ENCODE results near the gene GPBP1. TPM values are rescaled to one million over a fixed set of nuclear protein-coding genes. Genes with fewer than 3 reads are reported as not detected.

GPBP1 gene
- total and polyA plus RNA-seq, 9 of the 15 experiments (the other 6 are each of a cell fraction or from before 2014, with no cell fraction given) = 31.0 to 109 (median 68.4) TPM

- DNase-seq (ENCODE audit: extremely low read depth in 1 of 4, low spot score in 3 of 4) (no peak), FAIRE-seq (no peak), ATAC-seq (peak; percentile 31)
- POLR2A ChIA-PET = interaction anchor here (1.0 to 1.2 kb wide), 2 partner anchors 10 to 36 kb away, joined by 3 read pairs; no protein-coding TSS in a partner anchor
- H4K20me1 ChIP-seq (replicated peaks; ENCODE audit: control insufficient read depth, insufficient read depth, low read length) = peaks cover 32% of the 10 kb centered on the region
- H3K9me1 ChIP-seq (ENCODE audit: control insufficient read depth, insufficient read depth, low read length) = no peaks in the 10 kb centered on the region
- H3K36me3 ChIP-seq (ENCODE audit: control insufficient read depth, insufficient read depth, low read length) = peaks cover 17% of the 10 kb centered on the region
- H3K27ac ChIP-seq (ENCODE audit: extremely low read depth, low read depth, low read length) = no peak overlapping the region
- no peak overlapping the region for H3K4me3 ChIP-seq
- no peak overlapping the region for H3K9ac ChIP-seq (ENCODE audit: insufficient read depth in 1 of 2, low read depth in 2 of 2, low read length in 2 of 2)
- CTCF ChIA-PET (ENCODE audit: low intra/inter-chr PET ratio) = no interaction called here
- H3K27me3 ChIP-seq (ENCODE audit: control insufficient read depth in 2 of 2, insufficient read depth in 2 of 2, low read length in 2 of 2) = no peaks in the 10 kb centered on the region
- no peaks in the 10 kb centered on the region for H3K9me3 ChIP-seq (replicated peaks; ENCODE audit: control insufficient read depth, insufficient read depth, low read depth, low read length)
- no peaks in the 10 kb centered on the region for H3K4me1 ChIP-seq (replicated peaks in 1 of 2; ENCODE audit: control insufficient read depth in 2 of 2, insufficient read depth in 2 of 2, low read length in 2 of 2)
- peaks cover 100% of the 10 kb centered on the region for H3K79me2 ChIP-seq (ENCODE audit: control insufficient read depth, insufficient read depth, low read length)
- BruUV-seq (replicated peaks) = no TSS peak
- TF ChIP-seq ZNF76 (CRISPR knock-in tag; IDR thresholded peaks at IDR 0.05; ENCODE audit: borderline replicate concordance) (no peak), CHD7 (IDR thresholded peaks at IDR 0.05; ENCODE audit: low read depth, low read length) (no peak), RBM14 (IDR thresholded peaks at IDR 0.05; ENCODE audit: borderline replicate concordance, insufficient read depth, low read depth, low read length) (no peak), YBX1 (IDR thresholded peaks at IDR 0.05) (no peak), GATAD2B (IDR thresholded peaks at IDR 0.05; ENCODE audit: borderline replicate concordance) (no peak), UBTF (IDR thresholded peaks at IDR 0.05; ENCODE audit: borderline replicate concordance in 1 of 2, low read depth in 2 of 2, low read length in 2 of 2) (no peak), HNRNPL (IDR thresholded peaks at IDR 0.05; ENCODE audit: low read depth, low read length) (no peak)
- in situ Hi-C loops (cut with MboI) (no loop called here), intact Hi-C loops (cut with micrococcal nuclease) (no loop called here)
- 25% methylated on average over 2 of the region's 2 CpGs for WGBS (ENCODE audit: insufficient coverage, low coverage, missing lambda C conversion rate)
- no peak overlapping the region for H2AFZ ChIP-seq (ENCODE audit: low read depth, low read length)
- no peak overlapping the region for H3K4me2 ChIP-seq (ENCODE audit: insufficient read depth, low read length)
Measured at GRCh38 chr5:57209316-57210040, 35.6 kb downstream of the GPBP1 start.
